Left lung (tissue), 10 donors: ENCODE results near the gene SCAMP5. TPM values are rescaled to one million over a fixed set of nuclear protein-coding genes. Genes with fewer than 3 reads are reported as not detected.

Source experiments
- ATAC-seq: fragments of 200-7000 bp; cut with Tn5 transposase; one replicate; pipeline ENCODE4 v1.9.1; 2020; ENCODE audit warnings: moderate library complexity
- DNase-seq, 4 donors: peaks; one replicate each; pipeline ENCODE4 v3.0.0-alpha.2; 2013 to 2020
- H3K27ac ChIP-seq, 2 donors: fragments of 200-600 bp; sonication (generic) in 1 of 2; one replicate each; pipeline versions ENCODE4 v1.5.0 to v1.8.0; 2020 to 2021
- H3K27me3 ChIP-seq, 2 donors: fragments of 200-600 bp; sonication (generic) in 1 of 2; one replicate each; pipeline versions ENCODE4 v1.5.0 to v1.8.0; 2020 to 2021
- H3K36me3 ChIP-seq, 2 donors: fragments of 200-600 bp; sonication (generic) in 1 of 2; one replicate each; pipeline versions ENCODE4 v1.5.0 to v1.8.0; 2020 to 2021
- H3K4me1 ChIP-seq, 2 donors: fragments of 200-600 bp; one replicate each; pipeline ENCODE4 v1.8.0; 2021
- H3K4me3 ChIP-seq, 2 donors: fragments of 200-600 bp; sonication (generic) in 1 of 2; one replicate each; pipeline versions ENCODE4 v1.5.0 to v1.8.0; 2020 to 2021; ENCODE audit warnings: mild to moderate bottlenecking in 1 of 2
- H3K9me3 ChIP-seq, 2 donors: fragments of 200-600 bp; sonication (generic) in 1 of 2; one replicate each; pipeline versions ENCODE4 v1.5.0 to v1.8.0; 2020 to 2021
- CTCF ChIP-seq, 2 donors: fragments of 200-600 bp; sonication (generic) in 1 of 2; IDR thresholded peaks; one replicate each; pipeline versions ENCODE4 v1.5.0 to v1.8.0; 2021; ENCODE audit warnings: antibody characterized with exemption in 2 of 2
- intact Hi-C, 2 donors: fragments of 100-400 bp; cut with DNase I; formaldehyde crosslinking; loops; one replicate each; pipeline versions ENCODE4 v1.11.2 to v1.14.2; 2022
- polyA plus RNA-seq, 6 donors: library from polyadenylated mRNA; unstranded; fragments of 120-200 nt; gene quantifications; one replicate each; pipeline ENCODE4 v1.2.1, GENCODE V29; 2013; ENCODE audit not compliant: insufficient read length in 6 of 6
- total RNA-seq, 2 donors: library from RNA; stranded (reverse); fragmentation: NEBNext Ultra II Directional; extraction: Animal tissue kit (Norgen Biotek cat#: 25700); gene quantifications; one replicate each; pipeline ENCODE4 v1.2.1, GENCODE V29; 2021
- donor health status: DM: no; HTN: yes; CAD: no.
- donor health status: DM: no; HTN: no; CAD: no.

The SCAMP5 gene
- total and polyA plus RNA-seq, 8 donors = 1.9 to 31.3 (median 13.8) TPM

- no peaks in the 10 kb centered on the region for H3K4me1 ChIP-seq
- DNase-seq (no peak), ATAC-seq (no peak)
- TF ChIP-seq CTCF (IDR thresholded peaks at IDR 0.05) = no peak
- H3K36me3 ChIP-seq = no peaks in the 10 kb centered on the region
- H3K9me3 ChIP-seq = no peaks in the 10 kb centered on the region
- H3K4me3 ChIP-seq = no peak overlapping the region
- peaks cover 0 to 9% of the 10 kb centered on the region in 2 donors for H3K27me3 ChIP-seq
- intact Hi-C loops = no loop called here
- no peak overlapping the region for H3K27ac ChIP-seq
Observed at GRCh38 chr15:74982183-74982582, 13.2 kb upstream of the SCAMP5 start.

- no peaks in the 10 kb centered on the region for H3K4me1 ChIP-seq
- no peak overlapping the region for H3K27ac ChIP-seq
- H3K36me3 ChIP-seq = no peaks in the 10 kb centered on the region
- ATAC-seq (peak; percentile 22), DNase-seq (no peak)
- no peaks in the 10 kb centered on the region for H3K9me3 ChIP-seq
- intact Hi-C loops = no loop called here
- no peak overlapping the region for H3K4me3 ChIP-seq
- peaks cover 0 to 9% of the 10 kb centered on the region in 2 donors for H3K27me3 ChIP-seq
- TF ChIP-seq CTCF (IDR thresholded peaks at IDR 0.05) = no peak
Observed at GRCh38 chr15:74983725-74984231, 11.6 kb upstream of the SCAMP5 start.

GRCh38 chr15:74988007-74988800 is 7.2 kb upstream of the SCAMP5 start:
- no peak overlapping the region for H3K4me3 ChIP-seq
- H3K4me1 ChIP-seq = no peaks in the 10 kb centered on the region
- no peaks in the 10 kb centered on the region for H3K9me3 ChIP-seq
- intact Hi-C loops = no loop called here
- no peak overlapping the region for H3K27ac ChIP-seq
- DNase-seq (peak in 2 of 4 donors; percentile 10 to 47), ATAC-seq (peak; percentile 92)
- peaks cover 0 to 23% of the 10 kb centered on the region in 2 donors for H3K27me3 ChIP-seq
- H3K36me3 ChIP-seq = no peaks in the 10 kb centered on the region
- peak in 1 of 2 donors; percentile 35 for TF ChIP-seq CTCF (IDR thresholded peaks at IDR 0.05)

GRCh38 chr15:74989527-74989926 is 5.8 kb upstream of the SCAMP5 start:
- Histone ChIP-seq H3K9me3 (no peaks in the 10 kb centered on the region), H3K36me3 (no peaks in the 10 kb centered on the region), H3K4me3 (no peak overlapping the region), H3K27ac (no peak overlapping the region), H3K27me3 (peaks cover 0 to 24% of the 10 kb centered on the region in 2 donors), H3K4me1 (no peaks in the 10 kb centered on the region)
- intact Hi-C loops = no loop called here
- ATAC-seq (no peak), DNase-seq (no peak)
- TF ChIP-seq CTCF (IDR thresholded peaks at IDR 0.05) = no peak

GRCh38 chr15:74992619-74993018 is 2.7 kb upstream of the SCAMP5 start:
- peaks cover 6 to 7% of the 10 kb centered on the region in 2 donors for H3K4me1 ChIP-seq
- no peak overlapping the region for H3K4me3 ChIP-seq
- H3K27me3 ChIP-seq = peaks cover 0 to 42% of the 10 kb centered on the region in 2 donors
- no peaks in the 10 kb centered on the region for H3K9me3 ChIP-seq
- ATAC-seq (no peak), DNase-seq (no peak)
- no peaks in the 10 kb centered on the region for H3K36me3 ChIP-seq
- intact Hi-C loops = no loop called here
- no peak for TF ChIP-seq CTCF (IDR thresholded peaks at IDR 0.05)
- H3K27ac ChIP-seq = no peak overlapping the region
